HepG2 (cell line): Measurements from ENCODE around the gene VSIR. TPM values are rescaled to one million over a fixed set of nuclear protein-coding genes. Genes with fewer than 3 reads are reported as not detected.

Experiments used
- ATAC-seq: fragments of 200-7000 bp; cut with Tn5 transposase; 3 replicates; pipeline ENCODE4 v1.9.1; 2020; ENCODE audit warnings: mild to moderate bottlenecking, moderate library complexity
- BruUV-seq: library from RNA; stranded (reverse); fragments of 400-500 nt; replicated peaks from 2 replicates; lab custom pipeline; 2021; lab: Mats Ljungman, UMichigan
- CTCF ChIA-PET: fragments of 300-600 bp; formaldehyde crosslinking; extraction: SDS; loops from one replicate; lab custom pipeline; 2021; ENCODE audit warnings: low total read pairs, inconsistent platforms, low intra/inter-chr PET ratio; lab: Yijun Ruan, JAX
- POLR2A ChIA-PET: fragments of 350-600 bp; sonication (Branson Sonifier 250); formaldehyde crosslinking; loops from one replicate; lab custom pipeline; 2020; ENCODE audit warnings: antibody characterized with exemption, inconsistent platforms; lab: Yijun Ruan, JAX
- DNase-seq: peaks from one replicate; pipeline ENCODE4 v3.0.0-alpha.2; 2015; ENCODE audit warnings: low spot score
- FAIRE-seq: peaks from 3 replicates; lab custom pipeline; 2011; peaks lifted over from hg19 to GRCh38; lab: Jason Lieb, UNC
- H2AFZ ChIP-seq: one replicate; pipeline ENCODE4 v1.6.1; 2011; ENCODE audit warnings: low read length, inconsistent platforms
- H3K27ac ChIP-seq: fragments of 300-600 bp; 3 replicates; pipeline ENCODE4 v1.8.0; 2011; ENCODE audit warnings: mixed run types, mild to moderate bottlenecking, mixed read lengths, low read length, inconsistent platforms; ENCODE audit not compliant: insufficient read depth; ENCODE audit errors: extremely low read length
- H3K27me3 ChIP-seq, 2 experiments: fragments of 200-600 bp in 1 of 2; 2 replicates in 1 of 2; 3 replicates in 1 of 2; pipeline versions ENCODE4 v1.6.0 to v1.8.0; 2011; ENCODE audit warnings: low read length in 2 of 2, mild to moderate bottlenecking in 2 of 2, moderate library complexity in 2 of 2, inconsistent platforms in 1 of 2; ENCODE audit not compliant: insufficient read depth in 2 of 2, control insufficient read depth in 1 of 2
- H3K36me3 ChIP-seq, 2 experiments: fragments of 200-600 bp in 1 of 2; replicated peaks in 1 of 2; 2 replicates in 1 of 2; 3 replicates in 1 of 2; pipeline versions ENCODE4 v1.5.1 to v1.8.0; 2011; ENCODE audit warnings: low read length in 2 of 2, inconsistent platforms in 1 of 2; ENCODE audit not compliant: insufficient read depth in 2 of 2, control insufficient read depth in 1 of 2
- H3K4me1 ChIP-seq: 2 replicates; pipeline ENCODE4 v1.5.1; 2012; ENCODE audit warnings: low read length, inconsistent platforms; ENCODE audit not compliant: insufficient read depth
- H3K4me2 ChIP-seq: 2 replicates; pipeline ENCODE4 v1.6.0; 2011; ENCODE audit warnings: low read depth, low read length, inconsistent platforms
- H3K4me3 ChIP-seq, 3 experiments: fragments of 200-600 bp in 1 of 3; sonication (generic), shearing (Covaris generic) in 1 of 3; replicated peaks in 1 of 3; 2 replicates each; pipeline ENCODE4 v1.5.1; 2011 to 2016; ENCODE audit warnings: low read length in 3 of 3, inconsistent platforms in 2 of 3, low read depth in 2 of 3, mild to moderate bottlenecking in 2 of 3, control low read depth in 1 of 3, mixed read lengths in 1 of 3; ENCODE audit not compliant: insufficient read depth in 1 of 3
- H3K79me2 ChIP-seq: one replicate; pipeline ENCODE4 v1.6.1; 2011; ENCODE audit warnings: low read length, inconsistent platforms; ENCODE audit not compliant: insufficient read depth
- H3K9ac ChIP-seq: 2 replicates; pipeline ENCODE4 v1.6.0; 2011; ENCODE audit warnings: mild to moderate bottlenecking, low read depth, low read length, inconsistent platforms; ENCODE audit not compliant: insufficient read depth
- H3K9me3 ChIP-seq: 2 replicates; pipeline ENCODE4 v1.5.1; 2012; ENCODE audit warnings: mild to moderate bottlenecking, low read length
- H4K20me1 ChIP-seq: 2 replicates; pipeline ENCODE4 v1.6.0; 2011; ENCODE audit warnings: inconsistent platforms, mild to moderate bottlenecking, low read length, moderate library complexity; ENCODE audit not compliant: insufficient read depth
- ATM ChIP-seq: fragments of 450-650 bp; IDR thresholded peaks from 2 replicates; pipeline ENCODE4 v1.7.1; 2017; ENCODE audit warnings: mild to moderate bottlenecking, borderline replicate concordance
- CHCHD3 ChIP-seq: sonication (generic); formaldehyde crosslinking; IDR thresholded peaks from 2 replicates; pipeline ENCODE4 v1.8.0; 2022; ENCODE audit warnings: mild to moderate bottlenecking, missing genetic modification reagents, moderate library complexity
- DPF2 ChIP-seq: sonication (generic); formaldehyde crosslinking; IDR thresholded peaks from 2 replicates; pipeline ENCODE4 v1.4.0; 2020; ENCODE audit warnings: mild to moderate bottlenecking, low read depth, missing genetic modification reagents, borderline replicate concordance
- DRAP1 ChIP-seq: IDR thresholded peaks from 2 replicates; pipeline ENCODE4 v1.6.1; 2016; ENCODE audit warnings: missing genetic modification reagents, missing compliant biosample characterization
- DZIP1 ChIP-seq: sonication (generic); formaldehyde crosslinking; IDR thresholded peaks from 2 replicates; pipeline ENCODE4 v1.5.0; 2020; ENCODE audit warnings: mild to moderate bottlenecking, missing genetic modification reagents
- EZH2 ChIP-seq: conservative IDR thresholded peaks from 2 replicates; pipeline ENCODE4 v1.6.1; 2012; ENCODE audit warnings: mild to moderate bottlenecking, low read depth, low read length, moderate library complexity
- MYPOP ChIP-seq: sonication (generic); formaldehyde crosslinking; IDR thresholded peaks from 2 replicates; pipeline ENCODE4 v1.8.1; 2023; ENCODE audit warnings: mild to moderate bottlenecking, moderate library complexity, missing genetic modification reagents
- PRDM15 ChIP-seq: sonication (generic); formaldehyde crosslinking; IDR thresholded peaks from 2 replicates; pipeline ENCODE4 v1.4.0; 2020; ENCODE audit warnings: missing genetic modification reagents
- SP2 ChIP-seq: sonication (generic); formaldehyde crosslinking; IDR thresholded peaks from 2 replicates; pipeline ENCODE4 v1.5.1; 2020; ENCODE audit warnings: mild to moderate bottlenecking, missing genetic modification reagents
- TCF7 ChIP-seq: sonication (generic); IDR thresholded peaks from 2 replicates; pipeline ENCODE4 v1.6.1; 2016; ENCODE audit warnings: antibody characterized with exemption, low read depth
- ZXDC ChIP-seq: sonication (generic); formaldehyde crosslinking; IDR thresholded peaks from 2 replicates; pipeline ENCODE4 v1.5.0; 2020; ENCODE audit warnings: mild to moderate bottlenecking, missing genetic modification reagents
- WGBS: methylation state at CpG from one replicate; pipeline ENCODE4 v1.1.6; 2017; ENCODE audit warnings: low lambda C conversion rate; 5-methylcytosine and 5-hydroxymethylcytosine counted together
- in situ Hi-C: cut with HindIII; loops from 2 replicates; pipeline ENCODE4 v1.10.0; 2017; ENCODE audit warnings: low pct_unique_long_range_greater_than_20kb; ENCODE audit not compliant: extremely low pct_ligation_motif_present
- intact Hi-C: fragments of 100-400 bp; cut with micrococcal nuclease; formaldehyde crosslinking; loops from one replicate; pipeline ENCODE4 v1.10.0; 2022; ENCODE audit not compliant: unreplicated experiment
- polyA plus RNA-seq, 8 experiments: library from polyadenylated mRNA; depleted of rRNA in 3 of 8; stranded (reverse) in 7 of 8; unstranded in 1 of 8; fragments of >200 nt; fragmentation: Illumina TruSeq in 4 of 8; extraction: Trizol in 4 of 8; gene quantifications; 2 replicates each; pipeline versions ENCODE4 v1.2.1 to v1.2.3, GENCODE V29; 2011 to 2016; ENCODE audit warnings: low read depth in 4 of 8, missing spikeins in 1 of 8, mixed read lengths in 1 of 8; ENCODE audit not compliant: insufficient read depth in 1 of 8
- total RNA-seq, 5 experiments: library from RNA; depleted of rRNA; stranded (reverse); fragments of >200 nt; fragmentation: Illumina TruSeq; extraction: Trizol; gene quantifications; 2 replicates each; pipeline ENCODE4 v1.2.3, GENCODE V29; 2016; ENCODE audit warnings: low read depth in 1 of 5

The VSIR gene
- total and polyA plus RNA-seq, 2 of the 13 experiments (the other 11 are each of a cell fraction or from before 2014, with no cell fraction given) = 0.44 to 3.2 TPM

- Histone ChIP-seq H3K79me2 (no peaks in the 10 kb centered on the region), H3K4me1 (peaks cover 6% of the 10 kb centered on the region; the same call in 1 of the 2 replicates), H3K36me3 (no peaks in the 10 kb centered on the region), H3K4me2 (no peak overlapping the region), H3K9ac (no peak overlapping the region), H3K9me3 (no peaks in the 10 kb centered on the region), H3K27me3 (peaks cover 3 to 70% of the 10 kb centered on the region in 2 experiments; a peak in 4 of 5 replicates), H2AFZ (no peak overlapping the region), H3K4me3 (no peak overlapping the region), H4K20me1 (no peaks in the 10 kb centered on the region), H3K27ac (no peak overlapping the region)
- WGBS = 68% methylated on average over 16 of the region's 17 CpGs
- intact Hi-C loops = no loop called here
- ATAC-seq = no peak
- no TSS peak for BruUV-seq
- no peak for DNase-seq
- in situ Hi-C loops = no loop called here
- POLR2A ChIA-PET = no interaction called here
- CTCF ChIA-PET = no interaction called here
- FAIRE-seq = no peak
- no peak for TF ChIP-seq MYPOP (CRISPR knock-in tag)
- no peak for TF ChIP-seq ATM
- no peak for TF ChIP-seq DZIP1 (CRISPR knock-in tag)
- TF ChIP-seq DPF2 (CRISPR knock-in tag) = no peak
- TF ChIP-seq EZH2 = no peak
- no peak for TF ChIP-seq CHCHD3 (CRISPR knock-in tag)
- TF ChIP-seq TCF7 = no peak
- no peak for TF ChIP-seq PRDM15 (CRISPR knock-in tag)
- TF ChIP-seq DRAP1 (CRISPR knock-in tag) = no peak
- no peak for TF ChIP-seq SP2 (CRISPR knock-in tag)
- no peak for TF ChIP-seq ZXDC
Measured at GRCh38 chr10:71777213-71777985, 4.1 kb upstream of the VSIR start.
